Osteocyte (in vitro differentiated cells): ENCODE measurements around the gene MMP28. TPM values are rescaled to one million over a fixed set of nuclear protein-coding genes. Genes with fewer than 3 reads are reported as not detected.

Experiments
- DNase-seq: peaks from one replicate; pipeline ENCODE4 v3.0.0; 2021; ENCODE audit warnings: mixed read lengths; ENCODE audit not compliant: unreplicated experiment; ENCODE audit errors: extremely low spot score
- H3K27ac Mint-ChIP-seq: one replicate; pipeline ENCODE4 v1.8.0; 2021; ENCODE audit warnings: mild to moderate bottlenecking, mixed read lengths; ENCODE audit not compliant: unreplicated experiment
- H3K27me3 Mint-ChIP-seq: one replicate; pipeline ENCODE4 v1.8.0; 2021; ENCODE audit warnings: mixed read lengths; ENCODE audit not compliant: unreplicated experiment
- H3K36me3 Mint-ChIP-seq: one replicate; pipeline ENCODE4 v1.8.0; 2021; ENCODE audit warnings: mixed read lengths; ENCODE audit not compliant: unreplicated experiment
- H3K4me1 Mint-ChIP-seq: one replicate; pipeline ENCODE4 v1.8.0; 2021; ENCODE audit warnings: mixed read lengths; ENCODE audit not compliant: unreplicated experiment
- H3K4me3 Mint-ChIP-seq: one replicate; pipeline ENCODE4 v1.8.0; 2021; ENCODE audit warnings: mild to moderate bottlenecking, moderate library complexity, mixed read lengths; ENCODE audit not compliant: unreplicated experiment
- H3K9me3 Mint-ChIP-seq: one replicate; pipeline ENCODE4 v1.8.0; 2021; ENCODE audit warnings: mixed read lengths; ENCODE audit not compliant: unreplicated experiment
- CTCF ChIP-seq: fragments of 200-600 bp; sonication (generic); IDR thresholded peaks from 2 replicates; pipeline ENCODE4 v1.5.0; 2021; ENCODE audit warnings: antibody characterized with exemption, mild to moderate bottlenecking, moderate library complexity
- total RNA-seq: library from RNA; stranded (reverse); gene quantifications from 2 replicates; pipeline ENCODE4 v1.2.1, GENCODE V29; 2021

Gene MMP28
- total RNA-seq, 1 donor from 2014 or later = 0.75 TPM

- Mint-ChIP-seq H3K9me3 (no peaks in the 10 kb centered on the region), H3K4me1 (no peaks in the 10 kb centered on the region), H3K27me3 (no peaks in the 10 kb centered on the region), H3K4me3 (no peak overlapping the region), H3K27ac (no peak overlapping the region), H3K36me3 (peaks cover 54% of the 10 kb centered on the region)
- no peak for TF ChIP-seq CTCF
- no peak for DNase-seq
Observed at GRCh38 chr17:35841101-35841500, 45.7 kb upstream of the MMP28 start.

- H3K9me3 Mint-ChIP-seq = no peaks in the 10 kb centered on the region
- no peak overlapping the region for H3K4me3 Mint-ChIP-seq
- no peak for TF ChIP-seq CTCF
- H3K27ac Mint-ChIP-seq = no peak overlapping the region
- peaks cover 2% of the 10 kb centered on the region for H3K4me1 Mint-ChIP-seq
- no peaks in the 10 kb centered on the region for H3K27me3 Mint-ChIP-seq
- peaks cover 57% of the 10 kb centered on the region for H3K36me3 Mint-ChIP-seq
- DNase-seq = no peak
Observed at GRCh38 chr17:35825206-35825605, 29.8 kb upstream of the MMP28 start.

GRCh38 chr17:35821308-35821707, 25.9 kb upstream of the MMP28 start:
- H3K36me3 Mint-ChIP-seq = peaks cover 53% of the 10 kb centered on the region

GRCh38 chr17:35819455-35819854, 24.0 kb upstream of the MMP28 start:
- Mint-ChIP-seq H3K4me3 (no peak overlapping the region), H3K4me1 (peaks cover 18% of the 10 kb centered on the region), H3K27ac (no peak overlapping the region), H3K27me3 (no peaks in the 10 kb centered on the region), H3K36me3 (peaks cover 45% of the 10 kb centered on the region), H3K9me3 (no peaks in the 10 kb centered on the region)
- no peak for TF ChIP-seq CTCF
- no peak for DNase-seq

More at GRCh38 chr17:35821308-35821707, 25.9 kb upstream of the MMP28 start:
- TF ChIP-seq CTCF = no peak
- Mint-ChIP-seq H3K4me1 (peaks cover 6% of the 10 kb centered on the region), H3K27ac (no peak overlapping the region), H3K27me3 (no peaks in the 10 kb centered on the region), H3K4me3 (no peak overlapping the region), H3K9me3 (no peaks in the 10 kb centered on the region)
- no peak for DNase-seq

- H3K9me3 Mint-ChIP-seq = no peaks in the 10 kb centered on the region
Observed at GRCh38 chr17:35817196-35817595, 21.8 kb upstream of the MMP28 start.

More at GRCh38 chr17:35817196-35817595, 21.8 kb upstream of the MMP28 start:
- Mint-ChIP-seq H3K27ac (no peak overlapping the region), H3K36me3 (peaks cover 27% of the 10 kb centered on the region), H3K27me3 (no peaks in the 10 kb centered on the region), H3K4me1 (peaks cover 31% of the 10 kb centered on the region), H3K4me3 (no peak overlapping the region)
- no peak for TF ChIP-seq CTCF
- no peak for DNase-seq
